HFFc6 (cell line): ENCODE measurements around the gene MARCHF10. TPM values are rescaled to one million over a fixed set of nuclear protein-coding genes. Genes with fewer than 3 reads are reported as not detected.
A peak's percentile ranks its signal among the peaks of the same experiment; 100 is the strongest.

ENCODE experiments used
- DNase-seq: peaks from one replicate; pipeline ENCODE4 v3.0.0-alpha.2; 2018
- H3K27ac Mint-ChIP-seq: 2 replicates; pipeline ENCODE4 v1.8.0; 2020; ENCODE audit warnings: mild to moderate bottlenecking, mixed read lengths
- H3K27me3 Mint-ChIP-seq: 2 replicates; pipeline ENCODE4 v1.8.0; 2021; ENCODE audit warnings: mild to moderate bottlenecking, moderate library complexity, mixed read lengths; ENCODE audit not compliant: insufficient read depth
- H3K36me3 Mint-ChIP-seq: 2 replicates; pipeline ENCODE4 v1.8.0; 2021; ENCODE audit warnings: low read depth, mixed read lengths
- H3K4me1 Mint-ChIP-seq: 2 replicates; pipeline ENCODE4 v1.8.0; 2020; ENCODE audit warnings: low read depth, mixed read lengths
- H3K4me3 Mint-ChIP-seq: 2 replicates; pipeline ENCODE4 v1.8.0; 2020; ENCODE audit warnings: mild to moderate bottlenecking, moderate library complexity, mixed read lengths
- H3K9me3 Mint-ChIP-seq: 2 replicates; pipeline ENCODE4 v1.8.0; 2020; ENCODE audit warnings: mild to moderate bottlenecking, mixed read lengths
- CTCF ChIP-seq: fragments of 200-600 bp; sonication (generic); IDR thresholded peaks from 2 replicates; pipeline ENCODE4 v1.5.0; 2021; ENCODE audit warnings: antibody characterized with exemption, mild to moderate bottlenecking
- total RNA-seq, 6 experiments: library from RNA; stranded (reverse); fragmentation: NEBNext Ultra II Directional; extraction: Animal tissue kit (Norgen Biotek cat#: 25700); gene quantifications; 2 replicates in 1 of 6; 3 replicates in 5 of 6; pipeline ENCODE4 v1.2.3, GENCODE V29; 2021

MARCHF10 gene
- total RNA-seq, 6 experiments from 2014 or later = 0.46 to 1.5 (median 0.89) TPM

- H3K9me3 Mint-ChIP-seq = no peaks in the 10 kb centered on the region
- H3K4me1 Mint-ChIP-seq = peaks cover 54% of the 10 kb centered on the region
- H3K36me3 Mint-ChIP-seq = no peaks in the 10 kb centered on the region
- TF ChIP-seq CTCF = no peak
- DNase-seq = no peak
- peak overlapping the region; percentile 96 for H3K27ac Mint-ChIP-seq
- H3K27me3 Mint-ChIP-seq = no peaks in the 10 kb centered on the region
- H3K4me3 Mint-ChIP-seq = peak overlapping the region; percentile 28; the same call in 1 of the 2 replicates
Measured at GRCh38 chr17:62818526-62818925, 10.4 kb upstream of the MARCHF10 start.

DNA sequence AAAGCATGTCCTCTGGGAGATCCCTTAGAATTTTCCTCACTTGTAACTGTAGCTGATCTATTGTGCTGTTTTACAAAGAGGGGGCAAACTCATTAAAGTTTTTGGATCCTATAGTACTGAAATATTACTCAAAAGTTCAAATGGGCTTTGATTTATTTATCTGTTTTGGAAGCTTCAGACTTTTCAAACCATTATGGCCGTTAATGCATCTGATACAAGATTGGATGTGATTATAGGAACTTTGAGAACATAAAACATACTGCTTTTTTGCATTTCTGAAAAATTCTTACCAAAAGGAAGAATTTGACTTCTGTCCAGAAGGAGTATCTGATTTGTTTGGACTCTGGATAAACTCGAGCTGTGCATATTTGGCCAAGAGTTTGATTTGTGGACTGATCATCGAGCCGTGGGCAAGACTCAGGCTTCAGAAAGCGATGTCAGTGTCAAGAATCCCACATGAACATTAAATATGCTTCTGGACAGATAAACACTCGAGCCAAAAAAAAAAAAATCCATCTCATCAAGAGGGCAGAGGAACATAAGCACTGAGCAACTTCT lies 8.2 kb upstream of the MARCHF10 start:
- Mint-ChIP-seq H3K27ac (no peak overlapping the region), H3K36me3 (no peaks in the 10 kb centered on the region), H3K27me3 (no peaks in the 10 kb centered on the region)

GRCh38 chr17:62809656-62810055 lies 1.5 kb upstream of the MARCHF10 start:
- no peak for TF ChIP-seq CTCF
- no peak for DNase-seq

More for the DNA sequence above, 8.2 kb upstream of the MARCHF10 start:
- no peak overlapping the region for H3K4me3 Mint-ChIP-seq
- no peaks in the 10 kb centered on the region for H3K9me3 Mint-ChIP-seq
- peaks cover 37% of the 10 kb centered on the region for H3K4me1 Mint-ChIP-seq
- TF ChIP-seq CTCF = no peak
- DNase-seq = no peak

DNA sequence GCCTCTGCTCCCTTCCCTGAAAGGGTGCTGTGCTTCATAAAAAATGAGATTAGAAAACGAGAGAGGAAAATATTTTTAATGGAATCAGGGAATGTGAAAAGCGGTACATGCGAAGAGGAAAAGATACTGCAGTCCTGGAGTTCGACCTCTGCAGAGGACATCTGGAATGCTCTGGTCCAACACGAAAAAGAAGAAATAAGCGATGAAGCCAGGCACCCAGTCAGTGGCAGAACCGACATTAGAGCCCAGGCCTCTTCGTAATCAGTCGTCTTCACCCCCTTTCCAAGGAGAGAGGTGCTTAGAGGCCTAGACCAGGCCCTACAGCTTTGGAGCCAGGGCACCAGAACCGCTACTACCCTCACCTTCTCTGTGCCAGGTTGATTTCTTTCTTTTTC lies 459 bp upstream of the MARCHF10 start:
- no peak overlapping the region for H3K27ac Mint-ChIP-seq
- no peak overlapping the region for H3K4me3 Mint-ChIP-seq

More at GRCh38 chr17:62809656-62810055, 1.5 kb upstream of the MARCHF10 start:
- H3K36me3 Mint-ChIP-seq = no peaks in the 10 kb centered on the region
- peaks cover 4% of the 10 kb centered on the region; the same call in 1 of the 2 replicates for H3K27me3 Mint-ChIP-seq
- H3K4me1 Mint-ChIP-seq = peaks cover 42% of the 10 kb centered on the region
- no peak overlapping the region for H3K4me3 Mint-ChIP-seq
- H3K27ac Mint-ChIP-seq = peak overlapping the region; percentile 39
- H3K9me3 Mint-ChIP-seq = no peaks in the 10 kb centered on the region

DNA sequence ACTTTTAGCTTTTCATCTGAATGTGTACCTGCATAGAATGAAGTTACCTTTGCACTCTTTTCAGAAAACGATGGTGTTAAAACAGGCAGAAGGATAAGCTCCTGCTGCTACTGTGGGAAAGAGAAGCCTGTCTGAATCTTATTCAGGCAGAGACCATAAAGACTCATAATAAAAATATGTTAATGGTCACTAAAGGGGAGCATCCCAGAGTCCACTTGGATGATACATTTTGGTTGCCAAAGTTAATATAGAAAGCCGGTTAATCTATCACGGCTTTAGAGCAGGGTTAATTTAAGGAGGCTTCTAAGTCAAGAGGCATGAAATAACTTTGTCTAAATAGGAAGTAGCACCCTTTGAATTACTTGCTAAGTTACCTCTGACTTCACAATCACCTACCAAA lies 2.9 kb downstream of the MARCHF10 start:
- H3K4me1 Mint-ChIP-seq = peaks cover 50% of the 10 kb centered on the region
- H3K27me3 Mint-ChIP-seq = peaks cover 3% of the 10 kb centered on the region
- no peaks in the 10 kb centered on the region for H3K36me3 Mint-ChIP-seq
- DNase-seq = peak; percentile 40
- no peaks in the 10 kb centered on the region for H3K9me3 Mint-ChIP-seq
- no peak for TF ChIP-seq CTCF
- H3K4me3 Mint-ChIP-seq = peak overlapping the region; percentile 74
- H3K27ac Mint-ChIP-seq = peak overlapping the region; percentile 91

More for the DNA sequence above, 459 bp upstream of the MARCHF10 start:
- TF ChIP-seq CTCF = no peak
- no peak for DNase-seq
- no peaks in the 10 kb centered on the region for H3K36me3 Mint-ChIP-seq
- peaks cover 50% of the 10 kb centered on the region for H3K4me1 Mint-ChIP-seq
- H3K9me3 Mint-ChIP-seq = no peaks in the 10 kb centered on the region
- peaks cover 4% of the 10 kb centered on the region; the same call in 1 of the 2 replicates for H3K27me3 Mint-ChIP-seq
